MCF 10A (cell line): ENCODE results near the gene FRMD3. TPM values are rescaled to one million over a fixed set of nuclear protein-coding genes. Genes with fewer than 3 reads are reported as not detected.

Source experiments
- BruUV-seq: library from RNA; stranded (reverse); fragments of 400-500 nt; replicated peaks from 2 replicates; lab custom pipeline; 2021; lab: Mats Ljungman, UMichigan
- CTCF ChIA-PET: fragments of 300-600 bp; sonication (Branson Sonifier 250); formaldehyde crosslinking; extraction: SDS; loops from one replicate; lab custom pipeline; 2021; ENCODE audit warnings: antibody characterized with exemption, inconsistent platforms; lab: Yijun Ruan, JAX
- POLR2A ChIA-PET: fragments of 300-600, 350-650 bp; sonication (Branson Sonifier 250); formaldehyde crosslinking; extraction: SDS; loops from one replicate; lab custom pipeline; 2020; ENCODE audit warnings: antibody characterized with exemption, inconsistent platforms; lab: Yijun Ruan, JAX
- DNase-seq: peaks from one replicate; pipeline ENCODE4 v3.0.0-alpha.2; 2018; ENCODE audit not compliant: unreplicated experiment
- H3K27ac Mint-ChIP-seq: one replicate; pipeline ENCODE4 v1.8.0; 2022; ENCODE audit warnings: mild to moderate bottlenecking, low read depth, mixed read lengths; ENCODE audit not compliant: unreplicated experiment
- H3K27me3 Mint-ChIP-seq: one replicate; pipeline ENCODE4 v1.8.0; 2022; ENCODE audit warnings: mixed read lengths; ENCODE audit not compliant: insufficient read depth, unreplicated experiment
- H3K36me3 Mint-ChIP-seq: one replicate; pipeline ENCODE4 v1.8.0; 2022; ENCODE audit warnings: mild to moderate bottlenecking, moderate library complexity, mixed read lengths; ENCODE audit not compliant: insufficient read depth, unreplicated experiment
- H3K4me1 Mint-ChIP-seq: one replicate; pipeline ENCODE4 v1.8.0; 2022; ENCODE audit warnings: mixed read lengths; ENCODE audit not compliant: insufficient read depth, unreplicated experiment
- H3K4me3 Mint-ChIP-seq: one replicate; pipeline ENCODE4 v1.8.0; 2022; ENCODE audit warnings: mild to moderate bottlenecking, moderate library complexity, mixed read lengths; ENCODE audit not compliant: unreplicated experiment
- H3K9me3 Mint-ChIP-seq: one replicate; pipeline ENCODE4 v1.8.0; 2022; ENCODE audit warnings: mixed read lengths; ENCODE audit not compliant: unreplicated experiment
- intact Hi-C: fragments of 100-400 bp; cut with micrococcal nuclease; formaldehyde crosslinking; loops from 2 replicates; pipeline ENCODE4 v1.14.1; 2022
- total RNA-seq: library from RNA; stranded (reverse); gene quantifications from 2 replicates; pipeline ENCODE4 v1.2.3, GENCODE V29; 2022
- TF ChIP-seq, protein P1 (sequence below): fragments of 200-600 bp; IDR thresholded peaks from one replicate; pipeline ENCODE4 v1.8.0; 2022; ENCODE audit warnings: antibody characterized with exemption, mild to moderate bottlenecking; ENCODE audit not compliant: unreplicated experiment

FRMD3 gene
- total RNA-seq, 1 experiment from 2014 or later: 0.28 TPM

DNA sequence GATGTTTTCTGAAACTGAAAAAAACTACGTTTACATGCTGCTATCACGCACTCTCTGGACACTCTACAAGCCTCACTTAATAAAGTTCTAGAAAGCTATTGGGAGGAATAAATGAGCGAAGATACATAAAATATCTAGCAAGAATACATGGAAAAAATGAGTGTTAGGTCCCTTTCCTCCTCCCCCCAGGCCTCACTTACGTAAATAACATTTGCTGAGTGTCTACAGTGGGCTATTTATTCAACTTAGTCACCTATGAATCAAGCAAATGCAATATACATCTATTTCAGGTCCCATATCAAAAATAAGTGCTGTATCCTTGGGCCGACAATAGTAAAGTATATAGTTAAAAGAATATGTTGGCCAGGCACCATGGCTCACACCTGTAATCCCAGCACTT lies 62.5 kb downstream of the FRMD3 start:
- TF ChIP-seq, protein P1, sequence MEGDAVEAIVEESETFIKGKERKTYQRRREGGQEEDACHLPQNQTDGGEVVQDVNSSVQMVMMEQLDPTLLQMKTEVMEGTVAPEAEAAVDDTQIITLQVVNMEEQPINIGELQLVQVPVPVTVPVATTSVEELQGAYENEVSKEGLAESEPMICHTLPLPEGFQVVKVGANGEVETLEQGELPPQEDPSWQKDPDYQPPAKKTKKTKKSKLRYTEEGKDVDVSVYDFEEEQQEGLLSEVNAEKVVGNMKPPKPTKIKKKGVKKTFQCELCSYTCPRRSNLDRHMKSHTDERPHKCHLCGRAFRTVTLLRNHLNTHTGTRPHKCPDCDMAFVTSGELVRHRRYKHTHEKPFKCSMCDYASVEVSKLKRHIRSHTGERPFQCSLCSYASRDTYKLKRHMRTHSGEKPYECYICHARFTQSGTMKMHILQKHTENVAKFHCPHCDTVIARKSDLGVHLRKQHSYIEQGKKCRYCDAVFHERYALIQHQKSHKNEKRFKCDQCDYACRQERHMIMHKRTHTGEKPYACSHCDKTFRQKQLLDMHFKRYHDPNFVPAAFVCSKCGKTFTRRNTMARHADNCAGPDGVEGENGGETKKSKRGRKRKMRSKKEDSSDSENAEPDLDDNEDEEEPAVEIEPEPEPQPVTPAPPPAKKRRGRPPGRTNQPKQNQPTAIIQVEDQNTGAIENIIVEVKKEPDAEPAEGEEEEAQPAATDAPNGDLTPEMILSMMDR: no peak
- POLR2A ChIA-PET: no interaction called here

DNA sequence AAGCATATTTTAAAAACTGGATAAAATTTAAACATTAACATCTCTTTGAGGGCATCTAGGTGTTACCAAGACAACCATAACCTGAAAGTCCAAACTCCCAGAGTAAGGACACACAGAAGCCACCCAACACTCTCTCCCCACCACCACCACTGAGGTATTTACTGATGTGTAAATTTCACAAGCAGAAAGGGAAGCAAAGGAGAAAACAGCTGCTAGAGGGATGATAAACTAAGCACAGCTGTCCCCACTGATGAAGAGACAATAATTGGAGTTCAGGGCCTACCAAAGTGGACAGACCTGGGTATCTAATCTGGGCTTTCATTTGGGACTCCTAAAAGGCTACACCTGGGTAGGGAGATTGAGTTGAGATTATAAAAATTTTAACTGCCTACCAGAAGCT lies 63.6 kb downstream of the FRMD3 start:
- H3K9me3 Mint-ChIP-seq: peaks cover 10% of the 10 kb centered on the region
- ChIA-PET CTCF (no interaction called here), POLR2A (no interaction called here)
- H3K36me3 Mint-ChIP-seq: no peaks in the 10 kb centered on the region
- H3K27me3 Mint-ChIP-seq: no peaks in the 10 kb centered on the region
- no TSS peak for BruUV-seq
- peaks cover 13% of the 10 kb centered on the region for H3K4me1 Mint-ChIP-seq
- TF ChIP-seq, protein P1: no peak
- DNase-seq: no peak
- intact Hi-C loops: no loop called here
- H3K27ac Mint-ChIP-seq: no peak overlapping the region
- no peak overlapping the region for H3K4me3 Mint-ChIP-seq

More for the DNA sequence above, 62.5 kb downstream of the FRMD3 start:
- DNase-seq: no peak
- no TSS peak for BruUV-seq
- H3K9me3 Mint-ChIP-seq: peaks cover 11% of the 10 kb centered on the region
- no peaks in the 10 kb centered on the region for H3K27me3 Mint-ChIP-seq
- peaks cover 13% of the 10 kb centered on the region for H3K4me1 Mint-ChIP-seq
- no peaks in the 10 kb centered on the region for H3K36me3 Mint-ChIP-seq
- H3K4me3 Mint-ChIP-seq: no peak overlapping the region
- CTCF ChIA-PET: interaction anchor here (0.7 kb wide), 2 partner anchors 53 to 389 kb away, joined by 3 to 4 read pairs; no protein-coding TSS in a partner anchor
- intact Hi-C loops: no loop called here
- H3K27ac Mint-ChIP-seq: no peak overlapping the region

DNA sequence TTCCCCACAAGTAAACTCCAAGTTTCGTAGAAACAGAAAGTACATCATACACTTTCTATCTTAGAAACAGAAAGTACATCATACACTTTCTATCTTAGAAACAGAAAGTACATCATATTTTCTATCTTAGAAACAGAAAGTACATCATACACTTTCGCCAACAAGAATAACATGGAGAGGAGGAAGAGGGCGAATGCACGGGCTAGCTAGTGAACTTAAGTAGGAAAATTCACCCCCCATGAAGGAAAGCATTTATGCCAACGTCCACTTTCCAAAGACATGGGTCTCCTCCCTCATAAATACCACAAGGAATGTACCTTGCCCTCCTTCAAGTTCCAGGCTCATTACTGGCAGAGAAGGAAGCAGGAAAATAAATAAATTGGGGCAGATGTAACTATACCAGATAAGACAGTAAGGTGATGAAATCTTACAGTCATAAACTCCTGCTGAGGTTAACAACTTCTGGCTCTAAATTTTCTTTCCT lies 64.7 kb downstream of the FRMD3 start:
- Mint-ChIP-seq H3K27me3 (no peaks in the 10 kb centered on the region), H3K4me3 (no peak overlapping the region), H3K36me3 (no peaks in the 10 kb centered on the region), H3K4me1 (peaks cover 13% of the 10 kb centered on the region), H3K27ac (no peak overlapping the region), H3K9me3 (no peaks in the 10 kb centered on the region)
- ChIA-PET CTCF (no interaction called here), POLR2A (no interaction called here)
- intact Hi-C loops: no loop called here
- no TSS peak for BruUV-seq
- TF ChIP-seq, protein P1: no peak
- peak; percentile 14 for DNase-seq

DNA sequence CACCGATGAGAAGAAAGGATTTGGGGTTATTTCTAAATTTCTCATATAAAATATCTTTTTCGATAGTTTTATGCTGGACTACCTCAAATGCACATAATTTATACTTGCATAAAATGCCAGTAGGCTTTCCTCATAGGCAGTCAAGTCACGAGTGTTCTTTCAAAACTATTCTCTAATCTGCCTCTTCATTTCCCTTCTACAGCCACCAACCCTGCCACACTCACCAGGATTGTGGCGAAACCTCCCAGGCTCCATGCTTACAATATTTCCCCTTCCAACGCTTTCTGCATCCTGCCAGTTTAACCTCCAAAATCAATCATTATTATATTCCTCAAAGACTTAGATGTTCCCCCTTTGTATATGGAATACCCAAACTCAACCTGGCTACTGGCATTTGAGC lies 65.4 kb downstream of the FRMD3 start:
- TF ChIP-seq, protein P1: no peak
- H3K27ac Mint-ChIP-seq: no peak overlapping the region
- POLR2A ChIA-PET: no interaction called here
- intact Hi-C loops: no loop called here
- H3K27me3 Mint-ChIP-seq: no peaks in the 10 kb centered on the region
- H3K9me3 Mint-ChIP-seq: no peaks in the 10 kb centered on the region
- BruUV-seq: no TSS peak
- CTCF ChIA-PET: no interaction called here
- H3K4me3 Mint-ChIP-seq: no peak overlapping the region
- peaks cover 13% of the 10 kb centered on the region for H3K4me1 Mint-ChIP-seq
- no peaks in the 10 kb centered on the region for H3K36me3 Mint-ChIP-seq
- no peak for DNase-seq
